IMR-90 (cell line): ENCODE results near the gene SLC12A7. TPM values are rescaled to one million over a fixed set of nuclear protein-coding genes. Genes with fewer than 3 reads are reported as not detected.

ENCODE experiments used
- ATAC-seq: fragments of 200-7000 bp; cut with Tn5 transposase; 2 replicates; pipeline ENCODE4 v1.9.1; 2020; ENCODE audit warnings: low read depth, mild to moderate bottlenecking, moderate library complexity
- BruUV-seq: library from RNA; stranded (reverse); fragments of 400-500 nt; replicated peaks from 2 replicates; lab custom pipeline; 2021; lab: Mats Ljungman, UMichigan
- CTCF ChIA-PET: fragments of 300-600 bp; formaldehyde crosslinking; extraction: SDS; loops from one replicate; lab custom pipeline; 2021; ENCODE audit warnings: antibody characterized with exemption; lab: Yijun Ruan, JAX
- POLR2A ChIA-PET: fragments of 300-600 bp; sonication (Branson Sonifier 250); formaldehyde crosslinking; loops from one replicate; lab custom pipeline; 2022; ENCODE audit warnings: antibody characterized with exemption; ENCODE audit not compliant: unreplicated experiment; lab: Charles Lee
- DNase-seq: peaks from one replicate; pipeline ENCODE4 v3.0.0; 2013
- H2AFZ ChIP-seq: replicated peaks from 2 replicates; pipeline ENCODE3; 2013; ENCODE audit warnings: low read length, mild to moderate bottlenecking; ENCODE audit not compliant: poor library complexity
- H2AK5ac ChIP-seq: 2 replicates; pipeline ENCODE4 v1.6.1; 2013; ENCODE audit warnings: low read depth, low read length, inconsistent platforms
- H2AK9ac ChIP-seq: replicated peaks from 2 replicates; pipeline ENCODE3; 2013; ENCODE audit warnings: mild to moderate bottlenecking, low read depth, low read length, moderate library complexity; ENCODE audit not compliant: poor library complexity
- H2BK120ac ChIP-seq: 2 replicates; pipeline ENCODE4 v1.6.1; 2013; ENCODE audit warnings: low read depth, low read length, inconsistent platforms
- H2BK15ac ChIP-seq: 3 replicates; pipeline ENCODE4 v1.6.1; 2013; ENCODE audit warnings: low read depth, low read length, inconsistent platforms
- H2BK20ac ChIP-seq: 2 replicates; pipeline ENCODE4 v1.6.1; 2013; ENCODE audit warnings: low read depth, mild to moderate bottlenecking, inconsistent platforms, low read length, moderate library complexity
- H2BK5ac ChIP-seq: 2 replicates; pipeline ENCODE4 v1.6.1; 2013; ENCODE audit warnings: mild to moderate bottlenecking, low read depth, low read length, inconsistent platforms; ENCODE audit not compliant: poor library complexity, severe bottlenecking
- H3K14ac ChIP-seq: replicated peaks from 2 replicates; pipeline ENCODE4 v1.6.1; 2013; ENCODE audit warnings: low read depth, low read length, inconsistent platforms
- H3K18ac ChIP-seq: 2 replicates; pipeline ENCODE4 v1.6.1; 2013; ENCODE audit warnings: low read depth, low read length, control low read depth
- H3K23ac ChIP-seq: 2 replicates; pipeline ENCODE4 v1.6.1; 2013; ENCODE audit warnings: low read depth, low read length, inconsistent platforms
- H3K27ac ChIP-seq: 2 replicates; pipeline ENCODE4 v1.5.1; 2013; ENCODE audit warnings: mild to moderate bottlenecking, control low read depth, low read length; ENCODE audit not compliant: insufficient read depth
- H3K27me3 ChIP-seq: 2 replicates; pipeline ENCODE4 v1.6.1; 2013; ENCODE audit warnings: low read length; ENCODE audit not compliant: control insufficient read depth, insufficient read depth
- H3K36me3 ChIP-seq: 2 replicates; pipeline ENCODE4 v1.6.1; 2013; ENCODE audit warnings: low read length, mixed read lengths; ENCODE audit not compliant: control insufficient read depth, insufficient read depth
- H3K4ac ChIP-seq: 2 replicates; pipeline ENCODE4 v1.6.1; 2013; ENCODE audit warnings: low read depth, low read length, inconsistent platforms
- H3K4me1 ChIP-seq: 2 replicates; pipeline ENCODE4 v1.6.1; 2013; ENCODE audit warnings: low read length, mixed read lengths; ENCODE audit not compliant: control insufficient read depth, insufficient read depth
- H3K4me2 ChIP-seq: 2 replicates; pipeline ENCODE4 v1.6.1; 2013; ENCODE audit warnings: low read depth, mild to moderate bottlenecking, control low read depth, low read length, moderate library complexity
- H3K4me3 ChIP-seq: 2 replicates; pipeline ENCODE4 v1.5.1; 2013; ENCODE audit warnings: low read depth, mild to moderate bottlenecking, control low read depth, low read length, moderate library complexity; ENCODE audit not compliant: insufficient read depth
- H3K56ac ChIP-seq: 2 replicates; pipeline ENCODE4 v1.6.1; 2013; ENCODE audit warnings: low read length, inconsistent platforms; ENCODE audit not compliant: insufficient read depth; ENCODE audit errors: extremely low read depth
- H3K79me1 ChIP-seq, 2 experiments: 2 replicates each; pipeline ENCODE4 v1.6.1; 2013; ENCODE audit warnings: low read length in 2 of 2, inconsistent platforms in 1 of 2, low read depth in 1 of 2
- H3K9ac ChIP-seq: 2 replicates; pipeline ENCODE4 v1.6.1; 2013; ENCODE audit warnings: low read depth, low read length, control low read depth
- H3K9me1 ChIP-seq: 2 replicates; pipeline ENCODE4 v1.6.1; 2013; ENCODE audit warnings: low read length, inconsistent platforms; ENCODE audit not compliant: insufficient read depth
- H3K9me3 ChIP-seq: 2 replicates; pipeline ENCODE4 v1.6.1; 2013; ENCODE audit warnings: low read length; ENCODE audit not compliant: control insufficient read depth, insufficient read depth
- H4K20me1 ChIP-seq: 2 replicates; pipeline ENCODE4 v1.6.1; 2013; ENCODE audit warnings: low read length, inconsistent platforms; ENCODE audit not compliant: insufficient read depth
- H4K5ac ChIP-seq: 2 replicates; pipeline ENCODE4 v1.6.1; 2013; ENCODE audit warnings: mild to moderate bottlenecking, low read depth, low read length, control low read depth
- H4K8ac ChIP-seq, 2 experiments: 2 replicates each; pipeline ENCODE4 v1.6.1; 2013; ENCODE audit warnings: low read depth in 2 of 2, low read length in 2 of 2, control low read depth in 1 of 2, inconsistent platforms in 1 of 2
- H4K91ac ChIP-seq: 2 replicates; pipeline ENCODE4 v1.6.1; 2013; ENCODE audit warnings: low read depth, low read length, inconsistent platforms; ENCODE audit not compliant: insufficient read depth
- RAD21 ChIP-seq: IDR thresholded peaks from 2 replicates; pipeline ENCODE4 v1.6.1; 2012; ENCODE audit warnings: low read length, improper control_type of control experiment
- WGBS, 2 experiments: methylation state at CpG; one replicate each; pipeline versions ENCODE4 v1.1.5 to v1.1.7; 2013; ENCODE audit warnings: missing lambda C conversion rate in 2 of 2; ENCODE audit not compliant: insufficient read length in 1 of 2; ENCODE audit errors: extremely low coverage in 2 of 2; 5-methylcytosine and 5-hydroxymethylcytosine counted together
- dilution Hi-C: fragments of 300-500 bp; cut with HindIII; formaldehyde crosslinking; loops from one replicate; pipeline ENCODE4 v1.14.3; 2018; ENCODE audit warnings: low sequenced_read_pairs; ENCODE audit not compliant: unreplicated experiment
- in situ Hi-C: fragments of 300-500 bp; cut with MboI; formaldehyde crosslinking; loops from 3 replicates; pipeline ENCODE4 v1.14.3; 2019; ENCODE audit warnings: low sequenced_read_pairs, inconsistent platforms, mixed read lengths
- intact Hi-C: fragments of 100-400 bp; cut with micrococcal nuclease; formaldehyde crosslinking; loops from 2 replicates; pipeline ENCODE4 v1.10.0; 2022
- polyA plus RNA-seq, 3 experiments: library from polyadenylated mRNA; depleted of rRNA; stranded (reverse); fragments of >200 nt; gene quantifications; 2 replicates each; pipeline ENCODE4 v1.2.3, GENCODE V29; 2012; ENCODE audit warnings: low replicate concordance in 1 of 3
- total RNA-seq: library from RNA; depleted of rRNA; stranded (reverse); fragments of >200 nt; gene quantifications from 2 replicates; pipeline ENCODE4 v1.2.3, GENCODE V29; 2012

Gene SLC12A7
- total and polyA plus RNA-seq, 2 of the 4 experiments (the other 2 are of a cell fraction), result 3.0 to 6.1 TPM

- no peak overlapping the region for H3K23ac ChIP-seq
- no peaks in the 10 kb centered on the region for H3K9me1 ChIP-seq
- DNase-seq (no peak), ATAC-seq (no peak)
- no peaks in the 10 kb centered on the region for H3K9me3 ChIP-seq
- no peak overlapping the region for H3K14ac ChIP-seq
- no peak overlapping the region for H2BK15ac ChIP-seq
- H2AK5ac ChIP-seq, result no peak overlapping the region
- POLR2A ChIA-PET, result no interaction called here
- WGBS, 2 experiments, result 74% methylated on average over 7 of the region's 19 CpGs; no CpG with 5 or more reads in 1 of the 2 experiments
- H3K56ac ChIP-seq, result no peak overlapping the region
- in situ Hi-C loops, result no loop called here
- intact Hi-C loops, result loop anchor here (10.0 kb wide), 1 partner anchor 111 kb away; the partner anchor contains the start of gene NKD2
- BruUV-seq, result no TSS peak
- no peak overlapping the region for H3K18ac ChIP-seq
- no peaks in the 10 kb centered on the region for H3K36me3 ChIP-seq
- TF ChIP-seq RAD21, result no peak
- H4K91ac ChIP-seq, result no peak overlapping the region
- no peak overlapping the region for H4K5ac ChIP-seq
- no peak overlapping the region for H2AK9ac ChIP-seq
- H3K4me3 ChIP-seq, result no peak overlapping the region
- dilution Hi-C loops, result no loop called here
- CTCF ChIA-PET, result no interaction called here
- H3K27ac ChIP-seq, result no peak overlapping the region
- peaks cover 42% of the 10 kb centered on the region for H3K27me3 ChIP-seq
- H4K8ac ChIP-seq, result no peak overlapping the region
- no peak overlapping the region for H2BK120ac ChIP-seq
- no peaks in the 10 kb centered on the region for H3K4me1 ChIP-seq
- H2BK20ac ChIP-seq, result no peak overlapping the region
- H3K79me1 ChIP-seq, result no peaks in the 10 kb centered on the region
- no peak overlapping the region for H2AFZ ChIP-seq
- no peak overlapping the region for H3K4ac ChIP-seq
- H4K20me1 ChIP-seq, result no peaks in the 10 kb centered on the region
- no peak overlapping the region for H3K4me2 ChIP-seq
- H2BK5ac ChIP-seq, result no peak overlapping the region
- H3K9ac ChIP-seq, result no peak overlapping the region
Measured at GRCh38 chr5:1116109-1116740, 4.4 kb upstream of the SLC12A7 start.
